ENCODE results near the gene LPO. TPM values are rescaled to one million over a fixed set of nuclear protein-coding genes. Genes with fewer than 3 reads are reported as not detected.

LPO gene
- total RNA-seq, 2 experiments from 2014 or later = not detected

GRCh38 chr17:58245428-58246103, 7.2 kb downstream of the LPO start:
- DNase-seq = no peak
- Mint-ChIP-seq H3K9me3 (no peaks in the 10 kb centered on the region), H3K27me3 (peaks cover 24% of the 10 kb centered on the region), H3K4me1 (ENCODE audit: low read depth) (peaks cover 13% of the 10 kb centered on the region), H3K27ac (no peak overlapping the region), H3K36me3 (ENCODE audit: low read depth) (no peaks in the 10 kb centered on the region), H3K4me3 (no peak overlapping the region)
- intact Hi-C loops (cut with micrococcal nuclease) = no loop called here
- no peak for TF ChIP-seq CTCF (IDR thresholded peaks at IDR 0.05)
- POLR2A ChIA-PET = no interaction called here
- ATAC-seq = no peak
- CTCF ChIA-PET = no interaction called here

- peaks cover 22% of the 10 kb centered on the region for H3K27me3 Mint-ChIP-seq
- ChIA-PET CTCF (interaction anchor here (1.8 to 4.3 kb wide), 3 partner anchors 27 to 71 kb away, joined by 4 to 33 read pairs (median 11); partner anchors contain the start of gene MKS1), POLR2A (interaction anchor here (0.8 to 1.4 kb wide), 2 partner anchors 10 to 27 kb away, joined by 3 read pairs; partner anchors contain the start of gene MKS1)
- no peaks in the 10 kb centered on the region for H3K9me3 Mint-ChIP-seq
- H3K36me3 Mint-ChIP-seq (ENCODE audit: low read depth) = no peaks in the 10 kb centered on the region
- no peak overlapping the region for H3K4me3 Mint-ChIP-seq
- intact Hi-C loops (cut with micrococcal nuclease) = no loop called here
- H3K27ac Mint-ChIP-seq = no peak overlapping the region
- ATAC-seq (no peak), DNase-seq (no peak)
- no peak for TF ChIP-seq CTCF (IDR thresholded peaks at IDR 0.05)
- H3K4me1 Mint-ChIP-seq (ENCODE audit: low read depth) = peaks cover 13% of the 10 kb centered on the region
These were observed 7.8 kb downstream of the LPO start for GRCh38 chr17:58246104-58246740.

GRCh38 chr17:58246781-58247180, 8.4 kb downstream of the LPO start:
- no peak overlapping the region for H3K4me3 Mint-ChIP-seq
- H3K27me3 Mint-ChIP-seq = peaks cover 19% of the 10 kb centered on the region
- no peak for TF ChIP-seq CTCF (IDR thresholded peaks at IDR 0.05)
- intact Hi-C loops (cut with micrococcal nuclease) = no loop called here
- H3K4me1 Mint-ChIP-seq (ENCODE audit: low read depth) = peaks cover 13% of the 10 kb centered on the region
- CTCF ChIA-PET = interaction anchor here (1.1 to 4.3 kb wide), 5 partner anchors 9 to 71 kb away, joined by 3 to 33 read pairs (median 6); partner anchors contain the start of genes LPO and MKS1
- no peaks in the 10 kb centered on the region for H3K9me3 Mint-ChIP-seq
- ATAC-seq = no peak
- no peak overlapping the region for H3K27ac Mint-ChIP-seq
- no peaks in the 10 kb centered on the region for H3K36me3 Mint-ChIP-seq (ENCODE audit: low read depth)
- POLR2A ChIA-PET = interaction anchor here (0.8 to 1.4 kb wide), 2 partner anchors 9 to 28 kb away, joined by 3 read pairs; partner anchors contain the start of gene MKS1
- no peak for DNase-seq

GRCh38 chr17:58247511-58248363, 9.4 kb downstream of the LPO start:
- Mint-ChIP-seq H3K36me3 (ENCODE audit: low read depth) (no peaks in the 10 kb centered on the region), H3K27ac (no peak overlapping the region), H3K4me1 (ENCODE audit: low read depth) (peaks cover 12% of the 10 kb centered on the region), H3K27me3 (peaks cover 19% of the 10 kb centered on the region), H3K4me3 (no peak overlapping the region), H3K9me3 (no peaks in the 10 kb centered on the region)
- ChIA-PET CTCF (interaction anchor here (0.8 to 4.3 kb wide), 7 partner anchors 10 to 170 kb away, joined by 3 to 33 read pairs (median 6); partner anchors contain the start of genes LPO and MKS1), POLR2A (interaction anchor here (0.6 to 1.4 kb wide), 2 partner anchors 11 to 29 kb away, joined by 3 read pairs; partner anchors contain the start of gene MKS1)
- ATAC-seq = no peak
- intact Hi-C loops (cut with micrococcal nuclease) = no loop called here
- no peak for DNase-seq
- no peak for TF ChIP-seq CTCF (IDR thresholded peaks at IDR 0.05)
